HG03095 (cell line): ENCODE results near the gene TSHR.
A peak's percentile ranks its signal among the peaks of the same experiment; 100 is the strongest.
"Not testable (repeated sequence)": the region's sequence is repeated elsewhere in the genome, so short reads cannot be mapped to it uniquely, and the experiment has no call there.

ENCODE experiments used
- ATAC-seq: cut with Tn5 transposase; IDR thresholded peaks from one replicate; pipeline ENCODE4 v1.9.1; 2021; ENCODE audit warnings: moderate library complexity; ENCODE audit not compliant: unreplicated experiment

The TSHR gene

GRCh38 chr14:81062816-81063215 is 107.4 kb downstream of the TSHR start:
- ATAC-seq = no peak

GRCh38 chr14:81066672-81067071 is 111.3 kb downstream of the TSHR start:
- ATAC-seq = no peak

GRCh38 chr14:81067156-81067555 is 111.7 kb downstream of the TSHR start:
- no peak for ATAC-seq

DNA sequence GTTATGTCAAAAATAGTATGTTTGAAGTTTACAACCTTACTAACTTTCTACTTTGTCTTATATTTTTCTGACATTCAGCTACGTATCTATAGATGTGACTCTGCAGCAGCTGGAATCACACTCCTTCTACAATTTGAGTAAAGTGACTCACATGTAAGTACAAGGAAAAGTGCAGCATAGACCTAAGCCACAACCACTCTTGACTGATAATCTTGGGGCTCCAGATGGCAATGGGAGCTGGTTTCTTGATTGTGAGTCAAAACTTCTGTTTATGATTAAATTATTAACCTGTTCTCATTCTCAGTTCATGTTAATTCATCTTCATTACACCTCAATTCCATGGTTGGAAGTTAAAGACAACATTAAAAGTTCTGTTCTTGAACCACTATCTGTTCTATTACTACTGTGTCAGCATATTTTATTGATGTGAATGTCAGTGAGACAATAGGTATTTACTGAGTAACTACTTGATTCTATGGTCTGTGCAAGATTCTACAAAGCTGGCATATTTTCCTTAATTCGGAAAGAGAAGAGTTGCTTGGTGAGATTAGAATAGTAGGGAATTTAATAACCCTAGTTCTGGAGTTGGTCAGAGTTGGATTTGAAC is 112.9 kb downstream of the TSHR start:
- ATAC-seq = no peak

DNA sequence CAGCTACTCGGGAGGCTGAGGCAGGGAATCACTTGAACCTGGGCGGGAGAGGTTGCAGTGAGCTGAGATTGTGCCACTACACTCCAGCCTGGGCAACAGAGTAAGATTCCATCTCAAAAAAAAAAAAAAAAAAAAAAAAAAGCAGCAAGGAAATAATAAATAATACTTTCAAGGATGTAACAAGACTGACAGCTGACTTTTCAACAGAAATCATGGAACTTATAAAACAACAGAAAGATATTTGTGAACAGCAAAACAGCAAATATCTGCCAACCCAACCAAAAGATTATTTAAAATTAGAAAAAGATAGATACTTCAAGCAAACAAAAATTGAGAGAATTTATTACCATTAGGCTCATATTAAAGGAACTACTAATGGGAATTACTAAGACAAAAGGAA is 115.1 kb downstream of the TSHR start:
- no peak for ATAC-seq

GRCh38 chr14:81085596-81085995 is 130.2 kb downstream of the TSHR start:
- no peak for ATAC-seq

- ATAC-seq = no peak
Observed at GRCh38 chr14:81087230-81087629, 131.8 kb downstream of the TSHR start.

GRCh38 chr14:81091139-81091538 is 135.7 kb downstream of the TSHR start:
- no peak for ATAC-seq

- no peak for ATAC-seq
Observed at GRCh38 chr14:81091660-81092059, 136.2 kb downstream of the TSHR start.

GRCh38 chr14:81093651-81094050 is 138.2 kb downstream of the TSHR start:
- ATAC-seq = no peak

- no peak for ATAC-seq
Observed at GRCh38 chr14:81095539-81095938, 140.1 kb downstream of the TSHR start.

DNA sequence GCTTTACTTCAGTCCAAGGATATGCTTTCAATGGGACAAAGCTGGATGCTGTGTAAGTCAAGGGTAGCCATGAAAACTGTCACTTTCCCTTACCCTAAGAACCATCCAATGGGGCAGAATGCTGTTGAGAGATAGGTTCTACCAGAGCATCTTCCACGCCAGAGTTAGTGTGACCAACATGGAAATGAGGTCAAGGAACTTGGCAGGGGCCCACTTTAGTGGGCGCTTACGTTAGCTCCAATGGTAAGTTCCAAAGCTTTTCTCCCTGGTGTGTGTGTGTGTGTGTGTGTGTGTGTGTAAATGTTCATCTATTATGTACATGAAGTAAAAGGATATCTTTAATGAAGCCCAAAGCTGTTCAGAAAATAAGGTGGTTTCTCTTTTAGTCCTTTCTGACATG is 141.2 kb downstream of the TSHR start:
- no peak for ATAC-seq

GRCh38 chr14:81102217-81102616 is 146.8 kb downstream of the TSHR start:
- no peak for ATAC-seq

DNA sequence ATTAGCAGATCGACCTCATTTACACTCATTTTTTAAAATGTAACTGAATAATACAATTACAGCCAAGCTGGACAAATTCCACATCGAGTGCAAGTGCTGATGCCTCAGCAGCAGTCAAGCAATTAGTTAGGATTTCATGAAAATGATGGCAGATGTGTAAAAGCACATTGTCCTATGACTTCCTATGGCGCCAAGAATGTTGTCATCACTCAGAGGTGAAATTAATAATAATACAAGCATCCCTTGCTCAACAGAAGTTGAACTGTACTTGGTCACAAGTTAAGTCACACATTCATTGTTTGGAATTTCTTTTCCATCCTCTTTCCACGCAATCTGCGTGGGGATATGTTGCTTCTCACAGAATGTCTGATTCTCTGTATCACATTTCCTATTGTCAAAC is 148.0 kb downstream of the TSHR start:
- ATAC-seq = no peak

DNA sequence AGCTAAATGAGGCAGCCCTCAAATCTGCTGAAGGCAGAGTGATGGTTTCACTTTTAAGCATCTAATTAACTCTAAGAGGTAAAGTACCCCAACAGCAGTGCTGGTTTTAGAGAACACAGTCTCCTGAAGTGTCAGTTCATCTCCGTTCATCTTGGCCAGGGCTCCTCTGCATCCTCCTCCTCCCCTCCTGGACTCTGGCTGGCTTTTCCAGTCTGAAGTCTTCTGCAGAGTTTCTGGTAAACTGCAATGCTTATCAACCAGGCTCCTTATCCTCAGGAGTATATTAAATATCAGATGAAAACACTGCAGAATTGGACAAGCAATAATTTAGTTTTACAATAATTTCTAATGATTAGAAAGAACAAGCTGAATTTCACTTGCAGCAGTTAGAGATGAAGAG is 150.0 kb downstream of the TSHR start:
- no peak for ATAC-seq

DNA sequence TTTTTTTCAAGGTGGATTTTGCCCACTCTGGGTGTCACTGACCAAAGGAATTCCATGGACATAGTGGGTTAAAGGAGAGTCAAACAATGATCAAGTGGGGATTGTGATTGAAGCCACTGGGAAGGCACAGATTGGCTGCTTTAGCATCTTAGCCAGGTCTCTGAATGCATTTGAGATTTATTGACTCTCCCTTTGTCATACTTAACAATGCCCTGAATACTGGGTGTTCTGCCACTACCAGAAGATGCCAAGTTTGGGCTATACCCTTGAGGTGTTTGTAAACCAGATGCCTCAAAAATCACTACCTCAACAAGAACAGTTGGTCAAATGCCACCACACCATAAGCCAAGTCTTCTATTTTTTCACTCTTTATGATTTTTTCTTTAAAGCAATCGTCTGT is 150.5 kb downstream of the TSHR start:
- ATAC-seq = no peak

DNA sequence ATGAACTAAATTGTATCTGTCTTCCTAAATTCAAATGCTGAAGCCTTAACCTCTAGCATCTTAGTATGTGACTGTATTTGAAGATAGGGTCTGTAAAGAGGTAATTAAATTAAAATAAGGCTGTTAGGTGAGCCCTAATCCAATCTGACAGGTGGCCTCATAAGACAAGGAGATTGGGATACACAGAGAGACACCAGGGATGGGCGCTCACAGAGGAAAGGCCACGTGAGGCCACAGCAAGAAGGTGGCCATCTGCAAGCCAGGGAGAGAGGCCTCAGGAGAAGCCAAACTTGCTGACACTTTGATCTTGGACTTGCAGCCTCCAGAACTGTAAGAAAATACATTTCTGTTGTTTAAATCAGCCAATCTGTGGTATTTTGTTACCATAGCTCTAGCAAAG is 154.8 kb downstream of the TSHR start:
- no peak for ATAC-seq

GRCh38 chr14:81113176-81113575 is 157.8 kb downstream of the TSHR start:
- ATAC-seq = no peak

- ATAC-seq = not testable (repeated sequence)
Observed at GRCh38 chr14:81113945-81114820, 158.8 kb downstream of the TSHR start.

DNA sequence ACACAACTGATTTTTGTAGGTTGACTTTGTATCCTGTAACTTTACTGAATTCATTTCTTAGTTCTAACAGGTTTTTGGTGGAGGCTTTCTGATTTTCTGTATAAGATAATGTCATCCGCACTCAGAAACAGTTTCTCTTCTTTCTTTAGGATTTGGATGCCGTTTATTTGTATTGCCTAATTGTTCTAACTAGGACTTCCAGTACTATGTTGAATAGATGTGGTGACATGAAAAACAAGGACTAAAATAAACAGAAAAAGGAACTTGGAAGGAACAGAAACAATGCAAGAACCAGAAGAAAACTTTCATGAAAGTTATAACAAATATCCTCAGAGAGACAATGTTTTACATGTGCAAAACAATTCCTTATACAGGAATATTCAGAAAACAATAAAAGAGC is 165.1 kb downstream of the TSHR start:
- no peak for ATAC-seq

- ATAC-seq = peak; percentile 99
Observed at GRCh38 chr14:81122326-81122725, 166.9 kb downstream of the TSHR start.

- no peak for ATAC-seq
Observed at GRCh38 chr14:81123811-81124210, 168.4 kb downstream of the TSHR start.

- ATAC-seq = no peak
Observed at GRCh38 chr14:81125536-81125935, 170.1 kb downstream of the TSHR start.
